WTC11 (cell line): ENCODE data around the gene TMEM108. TPM values are rescaled to one million over a fixed set of nuclear protein-coding genes. Genes with fewer than 3 reads are reported as not detected.

Experiments used
- ATAC-seq: fragments of 200-7000 bp; cut with Tn5 transposase; 2 replicates; pipeline ENCODE4 v1.10.0; 2021; ENCODE audit warnings: mild to moderate bottlenecking, moderate library complexity
- CTCF ChIA-PET: fragments of 300-600 bp; sonication (Branson Sonifier 250); formaldehyde crosslinking; loops from one replicate; lab custom pipeline; 2021; ENCODE audit warnings: antibody characterized with exemption; lab: Charles Lee
- POLR2A ChIA-PET: fragments of 350-600 bp; sonication (Branson Sonifier 250); formaldehyde crosslinking; loops from one replicate; lab custom pipeline; 2021; ENCODE audit warnings: antibody characterized with exemption; lab: Charles Lee
- DNase-seq: peaks from one replicate; pipeline ENCODE4 v3.0.0; 2021; ENCODE audit warnings: low spot score
- H3K27ac Mint-ChIP-seq: 2 replicates; pipeline ENCODE4 v1.8.0; 2021; ENCODE audit warnings: mixed read lengths
- H3K27me3 Mint-ChIP-seq: 2 replicates; pipeline ENCODE4 v1.8.0; 2021; ENCODE audit warnings: low read depth, mild to moderate bottlenecking, moderate library complexity, mixed read lengths
- H3K36me3 Mint-ChIP-seq: 2 replicates; pipeline ENCODE4 v1.8.0; 2021; ENCODE audit warnings: mixed read lengths
- H3K4me1 Mint-ChIP-seq: 2 replicates; pipeline ENCODE4 v1.8.0; 2022; ENCODE audit warnings: mixed read lengths
- H3K4me3 Mint-ChIP-seq: 2 replicates; pipeline ENCODE4 v1.8.0; 2021; ENCODE audit warnings: mild to moderate bottlenecking, moderate library complexity, mixed read lengths
- H3K9me3 Mint-ChIP-seq: 2 replicates; pipeline ENCODE4 v1.8.0; 2021; ENCODE audit warnings: mixed read lengths
- CBFB ChIP-seq: sonication (generic); formaldehyde crosslinking; IDR thresholded peaks from 2 replicates; pipeline ENCODE4 v1.8.1; 2022; ENCODE audit warnings: mild to moderate bottlenecking, low read depth, missing genetic modification reagents
- CREM ChIP-seq: sonication (generic); formaldehyde crosslinking; IDR thresholded peaks from 2 replicates; pipeline ENCODE4 v1.8.1; 2022; ENCODE audit warnings: mild to moderate bottlenecking, missing genetic modification reagents, moderate library complexity
- ESRRA ChIP-seq: sonication (generic); formaldehyde crosslinking; IDR thresholded peaks from 2 replicates; pipeline ENCODE4 v1.8.1; 2022; ENCODE audit warnings: mild to moderate bottlenecking, missing genetic modification reagents, borderline replicate concordance
- HMGA2 ChIP-seq: fragments of 250-450 bp; sonication (Bioruptor Pico); IDR thresholded peaks from 2 replicates; pipeline ENCODE4 v1.4.0; 2021; ENCODE audit warnings: mild to moderate bottlenecking, moderate library complexity
- JAZF1 ChIP-seq: fragments of 250-450 bp; sonication (Bioruptor Pico); IDR thresholded peaks from 2 replicates; pipeline ENCODE4 v1.9.0; 2021; ENCODE audit warnings: moderate library complexity, mild to moderate bottlenecking, inconsistent platforms
- NFATC4 ChIP-seq: fragments of 250-450 bp; sonication (Bioruptor Pico); IDR thresholded peaks from 2 replicates; pipeline ENCODE4 v1.9.0; 2021; ENCODE audit warnings: mild to moderate bottlenecking
- RORB ChIP-seq: fragments of 250-450 bp; sonication (Bioruptor Pico); IDR thresholded peaks from 2 replicates; pipeline ENCODE4 v1.9.0; 2021; ENCODE audit warnings: mild to moderate bottlenecking
- SOX15 ChIP-seq: fragments of 250-450 bp; sonication (Bioruptor Pico); IDR thresholded peaks from 2 replicates; pipeline ENCODE4 v1.9.0; 2021; ENCODE audit warnings: mild to moderate bottlenecking
- ZNF219 ChIP-seq: sonication (generic); formaldehyde crosslinking; IDR thresholded peaks from 2 replicates; pipeline ENCODE4 v1.8.0; 2023; ENCODE audit warnings: missing genetic modification reagents, mild to moderate bottlenecking, borderline replicate concordance
- ZNF317 ChIP-seq: sonication (generic); formaldehyde crosslinking; IDR thresholded peaks from 2 replicates; pipeline ENCODE4 v1.8.1; 2023; ENCODE audit warnings: low read depth, mild to moderate bottlenecking, moderate library complexity, missing genetic modification reagents, borderline replicate concordance
- ZNF396 ChIP-seq: fragments of 250-450 bp; sonication (Bioruptor Pico); IDR thresholded peaks from 2 replicates; pipeline ENCODE4 v1.8.0; 2021; ENCODE audit warnings: mild to moderate bottlenecking, moderate library complexity, borderline replicate concordance
- ZSCAN18 ChIP-seq: fragments of 250-450 bp; sonication (Bioruptor Pico); IDR thresholded peaks from 2 replicates; pipeline ENCODE4 v2.1.2; 2022; ENCODE audit warnings: mild to moderate bottlenecking, moderate library complexity
- total RNA-seq: library from RNA; stranded (reverse); gene quantifications from 3 replicates; pipeline ENCODE4 v1.2.3, GENCODE V29; 2021
- TF ChIP-seq, protein P1 (sequence below): fragments of 200-600 bp; IDR thresholded peaks from 2 replicates; pipeline ENCODE4 v1.8.0; 2022; ENCODE audit warnings: antibody characterized with exemption
- TF ChIP-seq, protein P2 (sequence below): sonication (generic); formaldehyde crosslinking; IDR thresholded peaks from 2 replicates; pipeline ENCODE4 v1.8.0; 2022; ENCODE audit warnings: mild to moderate bottlenecking, missing genetic modification reagents
- TF ChIP-seq, protein P3 (sequence below): sonication (generic); formaldehyde crosslinking; IDR thresholded peaks from 2 replicates; pipeline ENCODE4 v1.8.1; 2022; ENCODE audit warnings: missing genetic modification reagents, borderline replicate concordance

The TMEM108 gene
- total RNA-seq, 1 experiment from 2014 or later = 14.7 TPM

DNA sequence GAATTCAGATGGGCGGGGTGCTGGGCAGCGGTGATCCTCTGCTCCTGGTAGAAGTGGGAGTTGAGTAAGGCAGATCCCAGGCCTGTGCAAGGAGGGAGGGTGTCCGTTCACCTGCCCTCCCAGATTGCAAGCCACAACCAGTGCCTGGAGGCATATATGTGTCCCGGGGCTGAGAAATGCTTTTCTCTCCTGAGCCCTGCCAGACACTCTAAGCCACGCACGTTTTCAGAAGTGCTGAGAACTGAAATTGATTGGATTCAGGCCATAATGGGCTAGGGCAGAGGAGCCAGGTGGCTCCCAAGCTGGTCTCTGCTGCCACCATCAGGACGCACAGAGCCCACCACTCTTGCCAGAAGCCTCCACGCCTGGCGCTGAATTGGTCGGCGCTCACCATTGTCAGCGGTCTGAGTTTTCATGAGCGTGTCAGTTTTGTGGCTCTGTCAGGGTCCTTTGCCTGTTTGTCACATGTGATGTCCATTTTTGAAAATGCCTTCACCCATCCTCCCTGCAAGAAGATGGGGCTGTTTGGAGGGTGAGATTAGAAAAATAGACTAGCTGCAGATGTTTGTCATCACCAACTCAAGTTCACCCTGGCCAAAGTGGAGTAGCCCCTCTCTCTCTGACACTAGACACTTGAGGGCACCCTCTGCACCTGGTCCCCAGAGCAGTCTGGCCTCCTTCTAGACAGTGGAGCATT, 346.3 kb downstream of the TMEM108 start:
- DNase-seq (peak; percentile 78), ATAC-seq (peak; percentile 98)
- Mint-ChIP-seq H3K36me3 (no peaks in the 10 kb centered on the region), H3K4me1 (peaks cover 19% of the 10 kb centered on the region), H3K4me3 (no peak overlapping the region), H3K9me3 (no peaks in the 10 kb centered on the region), H3K27me3 (no peaks in the 10 kb centered on the region)
- CTCF ChIA-PET = interaction anchor here (0.6 to 6.3 kb wide), 7 partner anchors 15 to 658 kb away, joined by 3 to 46 read pairs (median 4); partner anchors contain the start of gene BFSP2
- no peak for TF ChIP-seq ZNF317 (CRISPR knock-in tag)
- TF ChIP-seq, protein P1, sequence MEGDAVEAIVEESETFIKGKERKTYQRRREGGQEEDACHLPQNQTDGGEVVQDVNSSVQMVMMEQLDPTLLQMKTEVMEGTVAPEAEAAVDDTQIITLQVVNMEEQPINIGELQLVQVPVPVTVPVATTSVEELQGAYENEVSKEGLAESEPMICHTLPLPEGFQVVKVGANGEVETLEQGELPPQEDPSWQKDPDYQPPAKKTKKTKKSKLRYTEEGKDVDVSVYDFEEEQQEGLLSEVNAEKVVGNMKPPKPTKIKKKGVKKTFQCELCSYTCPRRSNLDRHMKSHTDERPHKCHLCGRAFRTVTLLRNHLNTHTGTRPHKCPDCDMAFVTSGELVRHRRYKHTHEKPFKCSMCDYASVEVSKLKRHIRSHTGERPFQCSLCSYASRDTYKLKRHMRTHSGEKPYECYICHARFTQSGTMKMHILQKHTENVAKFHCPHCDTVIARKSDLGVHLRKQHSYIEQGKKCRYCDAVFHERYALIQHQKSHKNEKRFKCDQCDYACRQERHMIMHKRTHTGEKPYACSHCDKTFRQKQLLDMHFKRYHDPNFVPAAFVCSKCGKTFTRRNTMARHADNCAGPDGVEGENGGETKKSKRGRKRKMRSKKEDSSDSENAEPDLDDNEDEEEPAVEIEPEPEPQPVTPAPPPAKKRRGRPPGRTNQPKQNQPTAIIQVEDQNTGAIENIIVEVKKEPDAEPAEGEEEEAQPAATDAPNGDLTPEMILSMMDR = peak; percentile 60
- TF ChIP-seq, protein P2, sequence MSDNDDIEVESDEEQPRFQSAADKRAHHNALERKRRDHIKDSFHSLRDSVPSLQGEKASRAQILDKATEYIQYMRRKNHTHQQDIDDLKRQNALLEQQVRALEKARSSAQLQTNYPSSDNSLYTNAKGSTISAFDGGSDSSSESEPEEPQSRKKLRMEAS (CRISPR knock-in tag) = 0 out of 2 replicates have a peak, but pooled peaks have one; percentile 24
- no peak for TF ChIP-seq RORB (CRISPR knock-in tag)
- TF ChIP-seq, all 79 proteins: peak for 2
- no peak overlapping the region for H3K27ac Mint-ChIP-seq
- POLR2A ChIA-PET = no interaction called here

DNA sequence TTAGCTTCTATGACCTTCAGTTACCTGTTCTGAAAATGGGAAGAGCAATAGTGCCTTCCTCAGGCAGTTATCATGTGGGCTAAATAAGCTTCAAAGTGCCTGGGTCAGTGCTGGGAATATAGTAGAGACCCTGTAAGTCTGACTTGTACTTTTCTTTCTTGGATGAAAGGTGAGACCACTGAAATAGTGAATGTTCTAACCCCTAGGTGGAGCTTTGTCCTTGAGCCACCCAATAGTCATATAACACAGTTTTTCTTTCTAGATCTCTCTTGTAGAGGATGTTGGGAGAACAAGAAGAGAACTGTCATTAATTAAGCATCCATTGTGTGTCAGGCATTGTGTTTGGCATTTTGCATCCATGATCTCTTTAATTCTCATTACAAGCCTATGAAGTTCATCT, 348.7 kb downstream of the TMEM108 start:
- DNase-seq = no peak
- Mint-ChIP-seq H3K36me3 (no peaks in the 10 kb centered on the region), H3K27me3 (no peaks in the 10 kb centered on the region), H3K27ac (no peak overlapping the region), H3K9me3 (no peaks in the 10 kb centered on the region), H3K4me1 (peaks cover 19% of the 10 kb centered on the region), H3K4me3 (no peak overlapping the region)
- TF ChIP-seq CREM (CRISPR knock-in tag) (no peak), SOX15 (no peak), HMGA2 (no peak), CBFB (CRISPR knock-in tag) (no peak), ZNF219 (CRISPR knock-in tag) (no peak), ZSCAN18 (CRISPR knock-in tag) (no peak), ZNF396 (CRISPR knock-in tag) (no peak), NFATC4 (CRISPR knock-in tag) (no peak)
- TF ChIP-seq, protein P3, sequence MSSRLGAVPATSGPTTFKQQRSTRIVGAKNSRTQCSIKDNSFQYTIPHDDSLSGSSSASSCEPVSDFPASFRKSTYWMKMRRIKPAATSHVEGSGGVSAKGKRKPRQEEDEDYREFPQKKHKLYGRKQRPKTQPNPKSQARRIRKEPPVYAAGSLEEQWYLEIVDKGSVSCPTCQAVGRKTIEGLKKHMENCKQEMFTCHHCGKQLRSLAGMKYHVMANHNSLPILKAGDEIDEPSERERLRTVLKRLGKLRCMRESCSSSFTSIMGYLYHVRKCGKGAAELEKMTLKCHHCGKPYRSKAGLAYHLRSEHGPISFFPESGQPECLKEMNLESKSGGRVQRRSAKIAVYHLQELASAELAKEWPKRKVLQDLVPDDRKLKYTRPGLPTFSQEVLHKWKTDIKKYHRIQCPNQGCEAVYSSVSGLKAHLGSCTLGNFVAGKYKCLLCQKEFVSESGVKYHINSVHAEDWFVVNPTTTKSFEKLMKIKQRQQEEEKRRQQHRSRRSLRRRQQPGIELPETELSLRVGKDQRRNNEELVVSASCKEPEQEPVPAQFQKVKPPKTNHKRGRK = no peak
- ATAC-seq = no peak
- POLR2A ChIA-PET = no interaction called here
- CTCF ChIA-PET = interaction anchor here (0.7 to 1.4 kb wide), 4 partner anchors 24 to 656 kb away, joined by 3 to 6 read pairs (median 6); no protein-coding TSS in a partner anchor

DNA sequence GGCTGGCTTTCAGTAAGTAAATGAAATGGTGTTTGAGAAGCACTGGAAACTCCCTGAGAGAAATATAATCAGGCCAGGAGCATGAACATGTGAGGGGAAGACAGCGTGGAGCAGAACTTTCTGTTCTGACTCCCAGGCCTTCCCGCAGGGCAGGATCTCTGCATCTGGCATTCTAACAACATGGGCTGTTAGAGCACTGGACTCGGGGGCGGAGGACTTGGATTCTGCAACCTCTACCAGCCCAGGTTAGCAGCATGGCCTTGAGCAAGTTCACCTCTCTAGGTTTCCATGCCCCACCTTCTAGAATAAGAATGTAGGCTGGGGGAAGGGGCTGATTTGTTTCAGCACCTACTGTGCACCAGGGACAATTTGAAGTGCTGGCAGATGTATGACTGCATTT, 349.1 kb downstream of the TMEM108 start:
- CTCF ChIA-PET = interaction anchor here (1.0 to 1.4 kb wide), 3 partner anchors 37 to 656 kb away, joined by 5 to 6 read pairs (median 6); no protein-coding TSS in a partner anchor
- H3K27me3 Mint-ChIP-seq = no peaks in the 10 kb centered on the region

More for the DNA sequence above, 349.1 kb downstream of the TMEM108 start:
- no peak for DNase-seq
- TF ChIP-seq JAZF1 (CRISPR knock-in tag) (no peak), ESRRA (no peak)
- TF ChIP-seq, protein P3 = no peak
- H3K4me1 Mint-ChIP-seq = peaks cover 19% of the 10 kb centered on the region
- H3K4me3 Mint-ChIP-seq = no peak overlapping the region
- H3K36me3 Mint-ChIP-seq = no peaks in the 10 kb centered on the region
- POLR2A ChIA-PET = no interaction called here
- no peaks in the 10 kb centered on the region for H3K9me3 Mint-ChIP-seq
- ATAC-seq = no peak
- no peak overlapping the region for H3K27ac Mint-ChIP-seq
